Hepatocyte (in vitro differentiated cells): ENCODE data around the gene C11orf71.

Source experiments
- EZH2 ChIP-seq: fragments of 200-600 bp; sonication (generic); IDR thresholded peaks from 2 replicates; pipeline ENCODE4 v1.6.1; 2016; ENCODE audit warnings: antibody characterized with exemption, mild to moderate bottlenecking, borderline replicate concordance
- EZH2phosphoT487 ChIP-seq: fragments of 200-600 bp; sonication (generic); IDR thresholded peaks from one replicate; pipeline ENCODE4 v1.6.1; 2018; ENCODE audit warnings: antibody characterized with exemption, mild to moderate bottlenecking, low read depth, moderate library complexity; ENCODE audit not compliant: unreplicated experiment, severe bottlenecking
- TF ChIP-seq, protein P1 (sequence below): fragments of 200-600 bp; sonication (generic); IDR thresholded peaks from 2 replicates; pipeline ENCODE4 v1.5.1; 2016; ENCODE audit warnings: antibody characterized with exemption, mild to moderate bottlenecking; ENCODE audit not compliant: poor library complexity

DNA sequence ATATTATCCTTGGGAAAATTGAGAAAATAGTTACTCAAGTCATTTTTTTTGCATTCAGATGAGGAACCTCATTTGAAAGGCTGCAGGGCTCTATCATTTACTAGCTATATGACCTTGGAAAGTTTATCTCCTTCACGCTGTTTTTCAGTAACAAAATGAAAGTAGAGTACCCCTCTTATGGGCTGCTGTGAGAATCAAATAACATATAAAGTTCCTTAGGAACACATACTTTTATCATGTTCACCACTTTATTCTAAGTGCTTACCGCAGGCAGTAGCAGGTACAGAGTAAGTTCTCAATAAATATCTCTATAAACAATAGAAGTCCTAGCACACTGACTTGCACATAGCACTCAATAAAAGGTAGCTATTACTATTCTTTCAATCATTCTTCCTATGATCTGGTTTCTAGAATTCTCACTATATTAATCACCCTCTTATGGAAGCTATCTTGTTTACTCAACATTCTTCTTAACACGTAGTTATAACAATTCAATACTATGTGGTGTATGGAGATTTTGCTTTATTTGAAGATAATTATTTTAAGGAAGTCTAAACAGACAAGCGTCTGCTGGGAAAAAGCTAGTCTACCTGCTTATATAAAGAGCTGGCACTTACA is 1.9 kb downstream of the C11orf71 start:
- TF ChIP-seq, protein P1, sequence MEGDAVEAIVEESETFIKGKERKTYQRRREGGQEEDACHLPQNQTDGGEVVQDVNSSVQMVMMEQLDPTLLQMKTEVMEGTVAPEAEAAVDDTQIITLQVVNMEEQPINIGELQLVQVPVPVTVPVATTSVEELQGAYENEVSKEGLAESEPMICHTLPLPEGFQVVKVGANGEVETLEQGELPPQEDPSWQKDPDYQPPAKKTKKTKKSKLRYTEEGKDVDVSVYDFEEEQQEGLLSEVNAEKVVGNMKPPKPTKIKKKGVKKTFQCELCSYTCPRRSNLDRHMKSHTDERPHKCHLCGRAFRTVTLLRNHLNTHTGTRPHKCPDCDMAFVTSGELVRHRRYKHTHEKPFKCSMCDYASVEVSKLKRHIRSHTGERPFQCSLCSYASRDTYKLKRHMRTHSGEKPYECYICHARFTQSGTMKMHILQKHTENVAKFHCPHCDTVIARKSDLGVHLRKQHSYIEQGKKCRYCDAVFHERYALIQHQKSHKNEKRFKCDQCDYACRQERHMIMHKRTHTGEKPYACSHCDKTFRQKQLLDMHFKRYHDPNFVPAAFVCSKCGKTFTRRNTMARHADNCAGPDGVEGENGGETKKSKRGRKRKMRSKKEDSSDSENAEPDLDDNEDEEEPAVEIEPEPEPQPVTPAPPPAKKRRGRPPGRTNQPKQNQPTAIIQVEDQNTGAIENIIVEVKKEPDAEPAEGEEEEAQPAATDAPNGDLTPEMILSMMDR, result no peak
- TF ChIP-seq EZH2, result no peak
- TF ChIP-seq EZH2phosphoT487, result no peak
